ENCODE results near the gene LRRC49.
"Not testable (repeated sequence)": the region's sequence is repeated elsewhere in the genome, so short reads cannot be mapped to it uniquely, and the experiment has no call there.

LRRC49 gene, protein sequence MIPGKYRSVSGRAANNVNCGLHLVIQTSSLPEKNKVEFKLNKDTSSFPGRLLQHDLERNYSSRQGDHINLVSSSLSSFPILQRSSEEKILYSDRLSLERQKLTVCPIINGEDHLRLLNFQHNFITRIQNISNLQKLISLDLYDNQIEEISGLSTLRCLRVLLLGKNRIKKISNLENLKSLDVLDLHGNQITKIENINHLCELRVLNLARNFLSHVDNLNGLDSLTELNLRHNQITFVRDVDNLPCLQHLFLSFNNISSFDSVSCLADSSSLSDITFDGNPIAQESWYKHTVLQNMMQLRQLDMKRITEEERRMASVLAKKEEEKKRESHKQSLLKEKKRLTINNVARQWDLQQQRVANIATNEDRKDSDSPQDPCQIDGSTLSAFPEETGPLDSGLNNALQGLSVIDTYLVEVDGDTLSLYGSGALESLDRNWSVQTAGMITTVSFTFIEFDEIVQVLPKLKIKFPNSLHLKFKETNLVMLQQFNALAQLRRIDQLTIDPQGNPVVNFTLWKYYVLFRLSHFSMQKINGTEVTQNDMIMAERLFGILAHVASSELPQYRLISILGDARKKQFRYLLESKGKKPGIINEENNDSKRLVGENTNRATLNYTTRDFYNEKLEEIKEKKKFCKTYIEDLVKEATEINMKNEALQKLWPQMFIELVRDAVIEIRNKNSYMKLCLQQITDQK

DNA sequence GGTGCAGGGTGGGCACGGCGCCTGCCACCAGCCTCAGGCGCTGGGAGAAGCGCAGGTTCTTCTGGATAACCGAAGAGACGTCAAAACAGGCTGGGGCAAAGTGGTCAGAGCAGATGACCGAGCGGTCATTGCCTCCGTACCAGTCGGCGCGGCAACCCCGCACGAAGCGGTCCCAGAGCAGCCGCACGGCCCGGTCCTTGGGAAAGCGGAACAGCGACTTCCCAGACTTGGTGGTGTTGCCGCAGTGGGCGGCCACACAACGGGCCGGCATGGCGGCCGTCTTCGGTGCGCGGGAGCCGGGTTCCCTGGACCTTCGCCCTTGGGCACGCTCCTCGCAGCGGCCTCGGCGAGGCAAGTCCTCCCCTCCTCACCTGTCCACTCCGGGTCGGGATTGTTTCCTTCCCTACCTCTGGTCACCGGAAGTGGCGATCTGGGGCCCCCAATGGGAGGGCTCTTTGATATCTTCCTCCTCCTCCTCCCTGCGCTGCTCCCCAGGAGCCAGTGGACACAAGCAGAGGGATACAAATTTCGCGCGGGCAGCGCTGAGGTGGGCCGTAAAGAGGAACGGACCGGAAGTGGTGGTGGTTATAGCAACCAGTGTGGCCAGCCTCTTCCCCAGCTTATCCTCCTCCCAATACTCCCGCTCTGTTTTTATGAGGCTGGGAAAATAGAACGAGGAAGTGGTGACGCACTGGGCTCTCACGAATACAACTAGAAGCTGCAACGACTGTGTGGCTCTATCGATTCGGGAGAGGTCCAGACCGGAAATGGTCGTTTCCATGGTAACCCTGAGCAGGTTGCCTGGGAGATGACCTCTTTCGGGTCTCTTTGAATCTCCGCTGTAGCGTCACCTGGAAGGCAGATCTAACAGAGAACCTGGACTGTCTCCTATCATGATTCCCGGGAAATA is at the start of gene LRRC49, which contains the start of gene THAP10:
Gene LRRC49, plus strand, starts transcription at position 825 of the 910 bp plus-strand sequence. Its CDS starts 69 bp downstream, at position 894.
Gene THAP10, minus strand, starts transcription at position 432 of the 910 bp plus-strand sequence. Its CDS starts 161 bp downstream, at position 271.
- DNase-seq (ENCODE audit: low read depth), result peak; percentile 99

DNA sequence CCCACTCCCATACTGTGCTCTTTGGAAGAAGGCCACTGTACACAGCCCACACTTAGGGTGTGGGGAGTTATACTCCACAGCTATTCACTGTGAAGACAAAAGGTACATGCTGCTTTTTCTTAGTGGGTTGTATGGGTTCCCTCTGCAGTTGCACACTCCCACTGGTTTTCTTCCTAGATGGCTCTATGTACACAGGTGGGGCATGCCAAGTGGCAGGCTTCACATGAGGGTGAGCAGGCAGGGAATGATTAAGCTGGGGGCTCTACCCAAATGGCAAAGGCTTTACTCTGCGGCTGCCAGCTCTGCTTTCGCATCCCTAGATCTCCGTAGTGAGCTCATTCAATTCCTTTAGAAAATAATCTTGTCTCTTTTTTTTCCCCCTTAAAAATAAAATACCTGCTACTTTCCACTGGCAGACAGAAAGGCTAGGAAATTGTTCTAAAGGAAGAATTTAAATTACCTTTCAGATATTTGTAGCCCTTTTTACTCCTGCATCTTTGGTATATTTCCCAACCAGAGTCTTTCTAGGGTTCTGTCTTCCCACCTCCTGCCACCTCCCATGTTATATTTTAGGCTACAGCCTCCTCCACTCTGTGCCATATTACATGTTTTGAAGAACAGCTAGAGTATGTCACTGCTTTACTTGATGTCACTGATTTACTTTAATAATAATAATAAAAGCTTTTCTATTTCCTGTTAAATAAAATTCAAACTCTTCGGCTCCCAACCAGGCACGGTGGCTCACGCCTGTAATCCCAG is 46.8 kb upstream of the LRRC49 start:
- no peak for DNase-seq (ENCODE audit: low read depth)

DNA sequence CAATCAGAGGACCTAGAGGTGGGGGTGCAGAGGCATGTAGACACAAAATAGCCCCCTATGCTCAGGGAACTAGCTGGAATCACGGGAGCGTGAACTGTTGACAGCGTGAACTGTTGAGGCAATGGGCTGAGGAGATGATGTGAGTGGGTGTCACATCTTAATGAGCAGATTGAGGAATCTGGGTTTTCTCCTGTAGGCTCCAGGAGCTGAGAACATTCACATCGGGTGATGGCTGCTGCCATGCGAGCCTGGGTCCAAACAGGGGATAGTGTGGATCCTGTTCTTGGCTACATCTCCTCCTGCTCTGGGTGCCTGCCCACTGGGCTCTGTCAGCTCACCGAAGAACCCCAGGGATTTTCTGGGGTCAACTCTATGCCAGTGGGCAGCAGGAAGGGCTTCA is 40.7 kb upstream of the LRRC49 start:
- DNase-seq (ENCODE audit: low read depth), result no peak

DNA sequence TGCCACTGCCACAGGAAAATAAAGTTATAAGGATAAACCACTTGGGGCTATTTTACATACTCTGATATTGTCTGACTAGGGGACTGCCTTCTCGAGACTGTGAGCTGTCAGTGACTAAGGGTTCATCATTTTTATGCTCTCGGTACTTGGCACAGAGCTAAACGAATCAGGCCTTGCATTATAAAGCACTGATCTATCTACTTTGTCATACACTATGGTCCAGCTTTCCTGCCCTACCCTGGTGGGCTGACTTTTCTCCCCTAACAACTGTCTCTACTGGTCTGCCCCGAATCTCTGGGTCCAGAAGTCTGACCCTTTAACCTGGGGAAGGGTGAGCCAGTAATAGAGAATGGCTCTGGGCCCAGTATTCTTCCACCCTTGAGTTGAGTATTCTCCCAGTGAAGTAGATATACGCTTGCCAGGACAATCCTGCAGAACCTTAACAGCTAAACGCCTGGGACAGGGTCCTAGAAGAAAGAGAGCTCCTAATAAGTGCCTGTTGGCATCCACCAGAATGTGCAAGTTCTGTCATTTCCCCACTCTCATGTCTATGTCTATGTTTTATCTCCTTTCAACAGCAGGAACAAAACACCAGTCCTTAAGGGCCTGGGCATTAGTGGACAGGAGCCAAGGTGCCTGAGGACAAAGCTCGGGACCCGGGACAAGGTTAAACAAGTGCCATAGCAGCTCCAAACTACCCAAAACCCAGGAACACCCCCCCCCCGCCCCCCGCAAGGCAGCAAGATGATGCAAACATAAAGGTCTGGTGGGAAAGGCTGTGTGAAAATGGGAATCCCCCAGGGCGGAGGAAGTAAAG is 39.9 kb upstream of the LRRC49 start:
- DNase-seq (ENCODE audit: low read depth), result no peak

DNA sequence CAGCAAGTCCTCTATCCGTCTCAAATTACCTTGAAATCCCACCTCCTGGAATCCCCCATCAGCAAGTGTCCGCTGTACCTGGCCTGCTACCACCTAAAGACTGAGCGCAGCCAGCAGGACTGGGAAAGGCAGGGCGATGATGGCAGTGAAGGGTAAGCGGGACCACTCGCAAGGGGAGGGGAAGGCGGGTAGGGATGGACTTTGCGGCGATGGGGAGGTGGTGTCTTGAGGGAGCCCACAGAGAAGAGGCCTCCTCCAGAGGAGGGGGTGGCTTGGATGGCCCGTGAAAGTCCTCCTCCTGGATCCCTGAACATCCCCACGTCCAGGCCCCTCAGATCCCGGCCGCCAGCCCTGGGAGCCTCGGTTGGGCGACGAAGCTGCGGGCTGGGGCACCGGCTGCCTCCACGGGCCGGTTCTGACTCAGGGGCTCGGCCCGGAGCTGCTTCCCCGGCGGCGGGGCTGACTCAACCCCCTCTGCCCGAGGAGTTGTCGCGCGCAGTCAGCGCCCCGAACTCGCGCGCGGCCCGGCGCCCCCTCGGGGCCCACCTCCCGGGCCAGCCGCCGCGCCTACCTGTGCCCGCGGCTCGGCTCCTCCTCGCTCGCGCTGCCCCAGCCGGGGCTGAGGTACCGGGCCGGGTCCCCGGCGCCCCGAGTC is 39.2 kb upstream of the LRRC49 start:
- DNase-seq (ENCODE audit: low read depth), result no peak

DNA sequence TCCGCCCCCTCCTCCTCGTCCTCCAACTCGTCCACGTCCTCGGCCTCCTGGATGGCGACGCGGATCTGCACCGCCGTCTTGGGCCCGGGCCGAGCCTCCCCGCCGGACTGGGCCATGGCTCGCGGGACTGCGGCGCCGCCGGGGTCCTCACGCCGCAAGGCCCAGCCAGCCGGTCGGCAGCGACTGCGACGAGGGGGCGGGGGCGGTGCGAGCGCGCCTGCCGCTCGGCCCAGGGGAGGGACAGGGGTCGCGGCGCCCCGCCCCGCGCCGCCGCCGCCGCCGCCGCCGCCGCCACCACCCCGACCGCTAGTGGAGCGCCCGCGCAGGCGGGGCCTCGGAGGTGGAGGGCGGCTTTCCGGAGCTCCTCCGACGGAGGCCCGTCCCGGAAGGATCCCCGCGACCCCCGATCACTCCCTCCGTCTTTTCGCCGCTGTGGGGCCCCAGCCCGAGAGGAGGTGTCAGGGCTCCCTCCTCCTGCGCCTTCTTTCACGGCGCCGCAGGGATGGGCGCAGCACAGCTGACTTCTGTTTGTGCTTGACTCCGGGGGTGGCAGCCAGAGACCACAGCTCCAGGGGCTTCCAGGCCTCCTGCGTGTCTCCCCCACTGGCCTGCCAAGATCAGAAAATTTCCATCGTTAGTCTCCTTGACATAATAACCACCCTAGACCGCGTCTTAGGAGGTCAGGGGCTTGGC is 38.5 kb upstream of the LRRC49 start, which contains the start of gene LARP6:
Gene LARP6, minus strand, starts transcription at position 185 of the 693 bp plus-strand sequence. Its CDS starts 69 bp downstream, at position 116.
- no peak for DNase-seq (ENCODE audit: low read depth)

DNA sequence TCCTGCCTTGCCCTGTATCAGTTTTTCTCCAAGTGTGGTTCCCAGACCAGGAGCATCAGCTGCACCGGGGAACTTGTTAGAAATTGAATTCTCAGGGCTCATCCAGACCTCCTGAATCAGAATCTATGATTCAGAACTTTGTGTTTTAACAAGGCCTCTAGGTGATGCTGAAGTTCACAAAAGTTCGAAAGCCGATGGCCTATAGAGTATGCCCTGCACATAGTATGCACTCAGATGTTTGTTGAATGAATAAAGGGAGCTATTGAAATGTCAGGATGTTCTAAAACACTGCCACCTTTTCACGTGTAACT is 38.0 kb upstream of the LRRC49 start:
- no peak for DNase-seq (ENCODE audit: low read depth)

DNA sequence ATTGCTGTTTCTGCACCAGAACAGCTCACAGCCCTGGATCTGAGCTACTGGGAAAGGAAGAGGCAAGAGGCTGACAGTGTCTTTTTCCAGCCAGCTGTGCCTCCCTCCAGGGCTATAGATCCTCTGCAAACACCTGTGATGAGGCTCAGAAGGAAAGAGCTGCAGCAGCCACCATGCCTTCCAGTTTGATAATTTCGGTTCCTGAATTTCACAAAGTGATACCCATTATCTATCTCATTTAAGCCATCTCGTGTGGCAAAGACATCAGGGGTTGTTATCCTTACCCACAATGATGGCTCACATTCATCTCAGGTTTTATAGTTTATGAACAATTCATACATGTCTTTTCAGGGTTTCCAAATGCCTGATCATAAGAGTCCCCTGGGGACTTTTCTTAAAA is 36.9 kb upstream of the LRRC49 start:
- no peak for DNase-seq (ENCODE audit: low read depth)

DNA sequence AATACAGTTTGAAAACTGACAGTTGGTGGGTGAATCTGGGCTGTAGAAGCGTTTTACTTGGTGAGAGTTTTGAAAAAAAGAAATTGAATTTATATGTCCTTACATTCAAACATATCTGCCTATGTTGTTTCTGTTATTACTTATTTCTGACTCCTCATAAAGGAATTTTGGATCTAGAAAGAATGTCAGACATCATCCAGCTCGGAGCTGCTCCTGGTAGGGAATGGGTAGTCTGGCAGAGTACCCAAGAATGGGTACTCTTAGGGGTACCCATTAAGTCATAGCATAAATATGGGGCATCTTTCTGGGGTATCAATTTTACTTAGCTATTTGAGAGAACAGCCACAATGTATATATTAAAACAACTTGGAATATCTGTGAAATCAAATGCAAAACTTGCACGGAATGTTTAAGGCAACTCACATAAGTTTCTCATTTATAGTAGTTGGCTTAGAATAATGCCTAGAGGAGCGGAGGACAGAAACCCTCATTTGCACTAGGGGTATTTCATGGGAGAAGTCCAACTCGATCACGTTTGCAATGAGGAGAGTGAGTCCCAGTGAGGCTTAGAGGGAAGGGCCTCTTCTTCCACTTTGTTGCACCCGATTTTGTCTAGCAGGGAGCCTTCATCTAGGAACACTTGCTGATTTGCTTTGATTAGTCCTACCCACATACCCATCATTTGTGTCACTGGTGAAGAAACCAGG is 36.3 kb upstream of the LRRC49 start:
- no peak for DNase-seq (ENCODE audit: low read depth)

DNA sequence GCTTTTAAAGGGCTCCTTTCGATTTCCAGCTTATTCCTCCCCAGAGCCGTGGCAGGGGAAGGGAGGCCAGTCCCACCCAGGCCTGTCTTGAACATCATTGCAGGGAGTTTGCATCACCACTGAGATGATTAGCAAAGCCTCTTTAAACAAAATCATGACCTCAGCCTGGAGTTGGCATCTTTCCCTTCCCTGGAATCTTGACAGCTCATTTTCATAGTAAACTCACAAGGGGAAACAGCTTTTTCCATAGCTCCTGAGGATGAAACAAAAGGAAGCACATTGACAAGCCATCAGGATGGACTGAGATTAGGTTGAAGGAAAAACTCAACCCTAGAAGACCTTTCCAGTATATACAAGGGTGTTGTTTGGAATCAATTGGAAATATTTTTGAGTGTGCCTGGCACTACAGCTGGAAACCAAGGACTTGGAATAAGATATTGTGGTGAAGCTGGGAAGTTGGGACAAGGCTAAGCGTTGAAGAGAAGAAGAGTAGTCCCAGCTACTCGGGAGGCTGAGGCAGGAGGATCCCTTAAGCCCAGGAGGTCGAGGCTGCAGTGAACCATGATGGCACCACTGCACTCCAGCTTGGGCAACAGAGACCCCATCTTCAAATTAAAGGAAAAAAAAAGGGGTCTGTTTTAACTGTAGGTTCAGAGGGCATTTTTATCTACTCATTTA is 35.6 kb upstream of the LRRC49 start:
- DNase-seq (ENCODE audit: low read depth), result peak; percentile 99

DNA sequence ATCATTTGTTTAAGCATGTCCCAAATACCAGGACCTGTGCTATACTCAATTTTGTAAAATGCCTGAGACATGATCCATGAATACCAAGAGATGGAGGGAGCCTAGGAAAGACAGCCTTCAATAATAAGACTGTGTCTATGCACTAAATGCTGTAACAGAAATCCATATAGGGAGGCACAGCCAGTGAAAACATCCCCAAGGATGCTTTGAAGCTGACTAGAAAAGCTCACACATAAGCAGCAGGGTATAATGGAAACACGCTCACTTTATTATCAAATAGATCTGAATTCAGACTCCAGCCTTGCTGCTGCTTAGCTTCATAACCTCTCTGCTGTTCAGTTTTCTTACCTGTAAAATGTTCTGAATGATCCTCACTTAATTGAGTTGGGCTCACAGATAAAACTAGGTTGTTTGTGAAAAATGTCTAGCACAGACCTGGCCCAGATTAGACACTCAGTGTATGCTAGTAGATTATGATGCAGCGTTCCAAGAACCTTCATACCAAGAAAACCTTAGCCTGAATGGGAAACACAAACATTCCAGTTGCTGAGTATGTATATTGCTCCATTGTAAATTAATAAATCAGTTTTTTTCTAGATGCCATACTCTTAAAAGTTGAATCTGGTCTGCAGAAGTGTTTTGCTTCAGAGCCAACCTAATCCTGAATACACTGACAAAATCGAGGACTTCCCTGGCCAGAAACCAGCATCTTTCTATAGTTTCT is 34.9 kb upstream of the LRRC49 start:
- no peak for DNase-seq (ENCODE audit: low read depth)

DNA sequence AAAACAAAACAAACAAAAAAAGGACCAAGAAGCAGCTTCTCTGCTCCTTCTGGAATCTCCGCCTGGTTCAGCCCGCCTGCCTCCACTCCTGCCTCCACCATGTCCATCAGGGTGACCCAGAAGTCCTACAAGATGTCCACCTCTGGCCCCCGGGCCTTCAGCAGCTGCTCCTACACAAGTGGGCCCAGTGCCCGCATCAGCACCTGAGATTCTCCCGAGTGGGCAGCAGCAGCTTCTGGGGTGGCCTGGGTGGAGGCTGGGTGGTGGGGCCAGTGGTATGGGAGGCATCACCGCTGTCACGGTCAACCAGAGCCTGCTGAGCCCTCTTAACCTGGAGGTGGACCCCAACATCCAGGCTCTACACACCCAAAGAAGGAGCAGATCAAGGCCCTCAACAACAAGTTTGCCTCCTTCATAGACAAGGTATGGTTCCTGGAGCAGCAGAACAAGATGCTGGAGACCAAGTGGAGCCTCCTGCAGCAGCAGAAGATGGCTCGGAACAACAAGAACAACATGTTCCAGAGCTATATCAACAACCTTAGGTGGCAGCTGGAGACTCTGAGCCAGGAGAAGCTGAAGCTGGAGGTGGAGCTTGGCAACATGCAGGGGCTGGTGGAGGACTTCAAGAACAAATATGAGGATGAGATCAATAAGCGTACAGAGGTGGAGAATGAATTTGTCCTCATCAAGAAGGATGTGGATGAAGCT is 33.9 kb upstream of the LRRC49 start:
- not testable (repeated sequence) for DNase-seq (ENCODE audit: low read depth)

DNA sequence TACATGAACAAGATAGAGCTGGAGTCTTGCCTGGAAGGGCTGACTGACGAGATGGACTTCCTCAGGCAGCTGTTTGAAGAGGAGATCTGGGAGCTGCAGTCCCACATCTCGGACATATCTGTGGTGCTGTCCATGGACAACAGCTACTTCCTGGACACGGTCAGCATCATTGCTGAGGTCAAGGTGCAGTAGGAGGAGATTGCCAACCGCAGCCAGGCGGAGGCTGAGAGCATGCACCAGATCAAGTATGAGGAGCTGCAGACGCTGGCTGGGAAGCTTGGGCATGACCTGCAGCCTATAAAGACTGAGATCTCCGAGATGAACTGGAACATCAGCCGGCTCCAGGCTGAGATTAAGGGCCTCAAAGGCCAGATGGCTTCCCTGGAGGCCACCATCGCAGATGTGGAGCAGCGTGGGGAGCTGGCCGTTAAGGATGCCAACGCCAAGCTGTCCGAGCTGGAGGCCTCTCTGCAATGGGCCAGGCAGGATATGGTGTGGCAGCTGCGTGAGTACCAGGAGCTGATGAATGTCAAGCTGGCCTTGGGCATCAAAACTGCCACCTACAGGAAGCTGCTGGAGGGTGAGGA is 33.2 kb upstream of the LRRC49 start:
- DNase-seq (ENCODE audit: low read depth), result no peak

DNA sequence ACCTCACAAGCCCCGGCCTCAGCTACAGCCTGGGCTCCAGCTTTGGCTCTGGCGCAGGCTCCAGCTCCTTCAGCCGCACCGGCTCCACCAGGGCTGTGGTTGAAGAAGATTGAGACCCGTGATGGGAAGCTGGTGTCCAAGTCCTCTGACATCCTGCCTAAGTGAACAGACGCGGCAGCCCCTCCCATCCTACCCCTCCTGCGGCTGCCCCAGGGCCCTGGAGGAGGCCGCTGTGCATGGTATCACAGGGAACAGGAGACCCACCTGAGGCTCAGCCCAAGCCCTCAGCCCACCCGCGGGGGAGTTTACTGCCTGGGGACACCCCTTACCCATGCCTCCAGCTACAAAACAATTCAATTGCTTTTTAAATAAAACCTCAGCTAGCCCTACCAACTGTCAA is 32.6 kb upstream of the LRRC49 start:
- no peak for DNase-seq (ENCODE audit: low read depth)

DNA sequence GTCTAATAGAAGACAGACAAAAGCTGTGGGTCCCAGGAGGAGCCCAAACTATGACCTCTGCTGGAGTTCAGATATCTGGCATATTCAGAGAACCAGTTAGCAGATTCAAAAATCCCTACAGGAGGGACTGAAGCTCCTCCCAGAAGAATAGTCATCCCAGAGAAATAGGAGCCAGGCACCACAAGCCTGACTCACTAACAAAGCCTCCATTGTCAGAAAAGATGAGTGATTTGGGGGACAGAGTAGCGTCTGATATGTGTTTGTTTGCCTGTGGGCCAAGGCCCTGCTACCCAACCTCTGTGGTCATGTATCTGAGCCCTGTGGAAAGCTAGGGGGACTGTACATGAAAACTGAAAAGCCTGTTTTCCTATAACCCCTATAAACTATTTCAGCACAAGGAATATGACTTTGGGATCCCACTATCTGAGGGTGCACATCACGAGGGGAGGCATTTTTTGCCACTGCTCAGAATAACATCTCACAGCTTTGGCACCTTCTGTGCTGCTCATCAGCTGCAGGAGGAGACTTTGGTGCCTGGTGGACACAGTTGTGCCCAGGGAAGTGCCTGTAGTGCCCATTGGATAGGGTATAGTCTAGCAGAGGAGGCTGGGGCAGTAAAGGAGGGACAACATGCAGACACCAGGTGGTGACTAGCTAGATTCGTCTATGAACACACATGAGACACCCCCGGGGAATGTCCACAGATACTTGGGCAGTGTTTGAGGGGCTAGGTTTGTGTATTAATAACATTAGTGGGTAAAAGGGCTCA is 29.0 kb upstream of the LRRC49 start:
- DNase-seq (ENCODE audit: low read depth), result peak; percentile 87

Measured in HS-27A (cell line).